CD1c-positive myeloid dendritic cell (primary cell): ENCODE measurements around the gene GPHA2.
"Not testable (repeated sequence)": the region's sequence is repeated elsewhere in the genome, so short reads cannot be mapped to it uniquely, and the experiment has no call there.

Experiments used
- DNase-seq: peaks from one replicate; pipeline ENCODE4 v3.0.0-alpha.2; 2016; ENCODE audit errors: extremely low spot score

The GPHA2 gene, protein sequence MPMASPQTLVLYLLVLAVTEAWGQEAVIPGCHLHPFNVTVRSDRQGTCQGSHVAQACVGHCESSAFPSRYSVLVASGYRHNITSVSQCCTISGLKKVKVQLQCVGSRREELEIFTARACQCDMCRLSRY

DNA sequence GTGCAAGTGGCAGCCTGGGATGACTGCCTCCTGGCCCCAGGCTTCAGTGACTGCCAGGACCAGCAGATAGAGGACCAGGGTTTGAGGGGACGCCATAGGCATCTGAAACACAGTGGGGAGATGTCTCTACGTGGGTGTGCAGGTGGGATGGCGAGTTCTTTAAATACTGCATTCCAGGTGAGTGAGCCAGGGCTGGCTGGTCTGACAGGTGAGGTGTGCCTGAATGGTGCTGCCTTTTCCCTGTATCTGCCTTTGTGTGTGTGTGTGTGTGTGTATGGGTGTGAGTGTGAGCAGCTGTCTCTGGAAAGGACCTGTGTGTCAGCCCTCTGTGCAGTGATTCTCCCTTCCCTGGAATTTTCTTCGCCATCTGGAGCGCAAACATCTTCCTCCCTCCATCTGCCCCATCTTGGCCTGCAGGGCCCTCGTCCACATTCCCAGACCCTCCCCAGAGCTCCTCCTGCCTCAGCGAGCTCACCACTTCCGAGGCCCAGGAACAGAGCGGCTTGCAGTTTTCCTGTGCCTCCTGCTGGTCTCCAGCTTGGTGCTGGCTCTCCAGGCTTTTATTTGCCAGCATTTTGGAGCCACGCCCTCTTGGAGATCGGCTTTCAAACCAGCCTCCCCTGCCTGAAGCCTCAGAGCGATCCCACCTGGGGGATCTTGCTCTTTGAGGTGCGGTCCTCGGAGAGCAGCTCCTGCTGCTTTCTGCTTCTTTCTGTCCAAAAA is at the start of gene GPHA2:
Gene GPHA2 (minus strand): TSS at position 535 of the 723 bp plus-strand sequence. CDS start 433 bp downstream, at position 102.
- DNase-seq = no peak

DNA sequence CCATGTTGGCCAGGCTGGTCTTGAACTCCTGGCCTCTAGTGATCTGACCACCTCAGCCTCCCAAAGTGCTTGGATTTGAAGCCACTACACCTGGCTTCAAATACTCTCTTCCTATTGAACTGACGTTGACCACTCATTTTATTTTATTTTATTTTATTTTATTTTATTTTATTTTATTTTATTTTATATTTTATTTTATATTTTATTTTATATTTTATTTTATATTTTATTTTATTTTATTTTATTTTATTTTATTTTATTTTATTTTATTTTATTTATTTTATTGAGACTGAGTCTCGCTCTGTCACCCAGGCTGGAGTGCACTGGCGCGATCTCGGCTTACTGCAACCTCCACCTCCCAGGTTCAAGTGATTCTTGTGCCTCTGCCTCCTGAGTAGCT is 47.6 kb upstream of the GPHA2 start:
- not testable (repeated sequence) for DNase-seq

DNA sequence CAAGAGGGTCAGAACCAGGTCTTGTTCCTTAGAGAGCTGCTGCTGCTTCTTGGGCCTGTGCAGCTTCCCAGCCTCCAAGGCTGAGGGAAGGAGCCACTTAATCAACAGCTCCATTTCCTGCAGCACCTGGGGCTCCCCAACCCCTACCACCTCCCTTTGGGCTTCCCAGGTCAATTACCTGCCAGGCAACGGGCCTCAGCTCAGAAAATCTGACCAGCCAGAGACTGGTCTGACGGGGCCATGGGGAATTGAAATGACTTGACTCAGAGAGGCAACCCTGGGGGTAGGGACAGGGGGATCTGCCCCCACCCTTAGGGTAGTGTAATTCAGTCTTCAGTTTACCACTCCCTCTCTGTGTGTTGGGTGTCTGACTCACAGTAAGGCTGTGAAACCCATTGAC is 41.0 kb upstream of the GPHA2 start:
- DNase-seq = no peak

DNA sequence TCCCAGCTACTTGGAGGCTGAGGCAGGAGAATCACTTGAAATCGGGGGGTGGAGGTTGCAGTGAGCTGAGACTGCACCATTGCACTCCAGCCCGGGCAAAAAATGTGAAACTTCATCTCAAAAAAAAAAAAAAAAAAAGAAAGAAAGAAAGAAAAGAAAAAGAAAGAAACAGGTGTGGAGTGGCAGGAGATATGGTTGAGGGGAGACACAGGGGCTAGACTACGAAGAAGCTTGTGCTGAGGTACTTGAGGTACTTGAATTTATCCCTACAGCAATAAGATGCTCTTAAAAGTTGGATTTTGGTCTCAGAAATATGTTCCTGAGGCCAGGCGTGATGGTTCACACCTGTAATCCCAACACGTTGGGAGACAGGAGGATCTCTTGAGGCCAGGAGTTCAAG is 38.4 kb upstream of the GPHA2 start:
- no peak for DNase-seq

DNA sequence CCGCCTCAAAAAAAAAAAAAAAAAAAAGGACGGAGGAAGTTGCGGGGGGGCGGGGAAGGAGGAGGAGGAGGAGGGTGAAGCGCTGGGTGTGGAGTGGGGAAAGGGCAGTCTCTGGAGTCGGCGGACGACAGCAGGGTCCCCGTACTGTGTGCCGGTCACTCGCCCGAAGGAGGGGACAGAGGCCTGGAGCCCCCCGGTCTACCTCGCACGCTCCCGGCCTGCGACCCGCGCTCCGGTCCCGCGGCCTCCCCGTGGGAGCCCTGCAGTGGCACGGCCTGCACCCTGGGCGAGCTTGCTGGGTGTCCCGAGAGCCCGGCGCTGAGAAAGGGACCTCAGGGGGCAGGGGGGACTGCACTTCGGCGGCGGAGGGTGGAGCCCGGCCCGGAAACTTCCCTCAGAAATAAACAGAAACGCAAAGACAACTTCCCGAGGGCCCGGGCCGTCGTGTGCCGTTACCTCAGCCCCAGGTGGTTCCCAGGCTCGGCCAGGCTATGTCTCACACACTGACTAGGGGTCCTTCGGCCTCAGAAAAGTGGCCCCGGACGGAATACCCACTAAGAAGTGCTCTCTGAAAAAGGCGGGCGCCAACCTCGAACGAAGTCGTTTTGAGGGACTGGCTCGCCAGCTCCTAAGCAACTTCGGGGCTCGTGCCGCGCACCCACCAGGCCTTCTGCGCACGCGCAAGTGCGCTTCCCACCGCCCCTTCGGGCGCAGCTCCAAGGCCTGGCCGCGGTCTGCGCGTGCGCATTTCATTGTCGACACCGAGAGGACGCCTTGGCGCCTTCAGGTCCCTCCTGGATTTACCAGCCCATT is 35.9 kb upstream of the GPHA2 start, which contains the start of gene MAJIN:
Gene MAJIN (minus strand): TSS at position 688 of the 813 bp plus-strand sequence. CDS start 12,703 bp downstream, outside the sequence.
- peak; percentile 93 for DNase-seq

DNA sequence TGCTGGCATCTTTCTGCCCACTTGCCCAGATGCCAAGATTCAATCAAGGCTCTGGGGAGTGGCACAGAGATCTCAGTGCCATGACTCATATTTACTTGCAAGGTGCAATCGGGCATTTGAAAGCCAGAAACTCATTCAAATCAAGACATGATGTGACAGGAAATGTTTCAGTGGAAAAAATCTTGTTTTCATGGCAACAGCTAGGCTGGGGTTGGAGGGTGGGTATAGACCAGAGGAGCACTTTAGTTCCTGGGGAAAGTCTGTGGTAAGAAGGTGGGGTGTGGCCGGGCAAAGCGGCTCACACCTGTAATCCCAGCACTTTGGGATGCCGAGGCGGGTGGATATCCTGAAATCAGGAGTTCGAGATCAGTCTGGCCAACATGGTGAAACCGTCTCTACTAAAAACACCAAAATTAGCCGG is 35.0 kb upstream of the GPHA2 start:
- DNase-seq = no peak

DNA sequence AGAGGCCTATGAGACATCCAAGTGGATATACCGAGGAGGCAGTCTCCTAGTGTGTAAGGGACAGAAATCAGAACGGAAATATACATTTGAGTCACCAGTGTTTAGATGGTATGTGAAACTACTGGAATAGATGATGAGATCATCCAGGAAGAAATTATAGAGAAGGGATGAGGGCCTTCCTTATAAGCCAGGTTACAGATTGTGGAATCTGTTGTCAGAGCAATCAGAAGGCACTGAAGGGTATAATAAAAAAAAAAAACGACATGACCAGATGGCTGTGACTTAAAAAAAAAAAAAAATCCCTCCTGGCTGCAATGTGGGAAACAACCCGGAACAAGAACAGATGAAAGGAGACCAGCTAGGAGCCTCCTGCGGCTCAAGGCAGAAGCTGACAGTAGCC is 33.5 kb upstream of the GPHA2 start:
- no peak for DNase-seq

DNA sequence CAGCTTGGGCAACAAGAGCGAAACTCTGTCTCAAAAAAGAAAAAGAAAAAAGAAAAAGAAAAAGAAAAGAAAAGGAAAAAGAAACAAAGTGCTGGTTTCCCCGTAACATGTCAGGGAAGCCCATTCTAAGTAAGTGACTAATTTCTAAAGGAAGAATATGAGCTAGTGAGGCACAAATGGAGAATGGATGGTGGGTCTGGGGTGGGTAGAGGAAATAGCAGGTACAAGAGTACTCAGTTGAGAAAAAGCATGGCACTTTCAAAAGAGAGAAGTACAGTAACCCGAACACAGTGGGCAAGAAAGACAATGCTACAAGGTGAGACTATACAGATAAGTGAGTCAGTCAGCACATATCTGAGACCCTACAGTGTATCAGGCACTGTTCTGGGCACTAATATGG is 31.7 kb upstream of the GPHA2 start:
- DNase-seq = no peak

DNA sequence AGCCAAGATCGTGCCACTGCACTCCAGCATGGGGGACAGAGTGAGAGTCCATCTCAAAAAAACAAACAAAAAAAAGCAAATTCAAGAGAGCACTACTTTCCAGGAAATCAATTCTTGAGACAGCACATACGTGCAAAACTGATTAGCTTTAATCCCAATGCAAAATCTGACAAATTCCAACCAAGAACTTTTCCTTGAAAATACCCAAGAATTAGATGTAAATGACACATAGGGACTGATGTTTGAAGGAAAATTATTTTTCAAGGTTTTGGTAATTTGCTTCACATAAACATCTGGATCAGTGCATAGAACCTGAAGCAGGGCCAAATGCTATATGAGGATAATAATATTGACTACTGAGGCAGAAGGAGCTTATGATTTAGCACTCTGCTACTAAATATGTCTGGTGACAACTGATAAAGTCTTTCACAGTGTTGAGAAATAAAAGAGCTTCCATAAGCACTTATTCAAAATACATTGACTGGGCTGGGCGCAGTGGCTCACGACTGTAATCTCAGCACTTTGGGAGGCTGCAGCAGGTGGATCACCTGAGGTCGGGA is 27.5 kb upstream of the GPHA2 start:
- no peak for DNase-seq

DNA sequence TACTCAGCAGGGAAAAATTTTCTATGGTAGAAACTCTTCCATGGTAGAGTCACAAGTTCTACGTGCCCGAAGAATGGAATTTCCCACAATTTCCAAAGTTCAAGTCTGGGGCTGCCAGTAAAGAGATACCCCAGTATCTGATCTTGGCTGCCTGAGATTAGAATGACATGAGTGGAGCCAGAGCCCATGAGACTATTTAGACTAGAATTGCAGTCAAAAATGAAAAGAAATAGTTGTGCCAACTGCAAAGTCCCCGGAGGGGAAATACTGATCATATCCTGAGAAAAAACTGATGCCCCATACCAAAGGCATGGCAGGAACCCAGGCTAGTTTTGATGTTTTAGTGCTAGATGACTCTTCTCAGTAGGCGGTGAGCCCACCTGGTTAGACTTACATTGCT is 25.0 kb upstream of the GPHA2 start:
- DNase-seq = no peak

DNA sequence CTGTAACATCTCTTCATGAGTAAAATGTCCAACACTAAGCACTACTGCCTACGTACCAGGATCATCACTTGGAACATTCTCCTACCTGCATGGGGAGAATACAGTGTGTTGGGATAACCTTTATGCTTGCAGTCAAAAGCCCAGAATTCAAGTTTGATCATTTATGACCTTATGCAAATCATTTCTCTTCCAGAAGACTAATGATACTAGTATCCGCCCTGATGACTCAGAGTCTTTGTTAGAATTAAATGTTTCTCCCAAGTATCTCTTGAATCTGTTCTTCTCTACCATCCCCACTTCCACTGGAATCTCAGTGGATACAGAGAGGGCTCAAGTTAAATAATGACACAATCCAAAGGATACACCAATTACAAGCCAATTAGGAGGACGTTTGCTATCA is 23.8 kb upstream of the GPHA2 start:
- DNase-seq = no peak

DNA sequence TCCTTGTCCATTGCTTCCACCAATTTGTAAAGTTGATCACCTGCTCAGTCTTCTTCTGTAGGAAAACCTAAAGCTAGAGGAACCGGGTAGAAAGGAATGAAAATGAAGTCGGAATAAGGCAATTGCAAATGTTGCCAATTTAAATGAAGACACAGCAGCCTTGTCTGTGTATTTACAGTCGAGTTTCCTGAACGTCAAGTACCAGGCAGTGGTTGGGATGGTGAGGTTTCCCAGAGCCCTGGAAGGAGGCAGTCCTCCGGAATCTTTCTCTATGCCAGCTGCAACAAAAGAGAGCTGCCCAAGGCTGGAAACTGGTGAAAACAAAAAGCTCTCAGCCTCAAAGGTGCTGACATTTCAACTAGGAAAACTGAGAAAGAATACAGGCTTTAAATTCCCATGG is 18.5 kb upstream of the GPHA2 start:
- no peak for DNase-seq

DNA sequence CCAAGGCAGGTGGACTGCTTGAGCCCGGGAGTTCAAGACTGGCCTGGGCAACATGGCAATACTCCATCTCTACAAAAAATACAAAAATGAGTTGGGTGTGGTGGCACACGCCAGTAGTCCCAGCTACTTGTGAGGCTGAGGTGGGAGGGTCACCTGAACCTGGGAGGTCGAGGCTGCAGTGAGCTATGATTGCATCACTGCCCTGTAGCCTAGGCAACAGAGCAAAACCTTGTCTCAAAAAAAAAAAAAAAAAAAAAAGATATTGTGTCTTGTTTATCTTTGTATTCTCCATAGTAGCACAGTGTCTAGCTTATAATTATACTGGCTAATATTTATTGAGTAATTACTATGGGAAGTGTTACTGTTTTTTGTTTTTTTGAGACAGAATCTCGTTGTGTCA is 15.8 kb upstream of the GPHA2 start:
- no peak for DNase-seq

DNA sequence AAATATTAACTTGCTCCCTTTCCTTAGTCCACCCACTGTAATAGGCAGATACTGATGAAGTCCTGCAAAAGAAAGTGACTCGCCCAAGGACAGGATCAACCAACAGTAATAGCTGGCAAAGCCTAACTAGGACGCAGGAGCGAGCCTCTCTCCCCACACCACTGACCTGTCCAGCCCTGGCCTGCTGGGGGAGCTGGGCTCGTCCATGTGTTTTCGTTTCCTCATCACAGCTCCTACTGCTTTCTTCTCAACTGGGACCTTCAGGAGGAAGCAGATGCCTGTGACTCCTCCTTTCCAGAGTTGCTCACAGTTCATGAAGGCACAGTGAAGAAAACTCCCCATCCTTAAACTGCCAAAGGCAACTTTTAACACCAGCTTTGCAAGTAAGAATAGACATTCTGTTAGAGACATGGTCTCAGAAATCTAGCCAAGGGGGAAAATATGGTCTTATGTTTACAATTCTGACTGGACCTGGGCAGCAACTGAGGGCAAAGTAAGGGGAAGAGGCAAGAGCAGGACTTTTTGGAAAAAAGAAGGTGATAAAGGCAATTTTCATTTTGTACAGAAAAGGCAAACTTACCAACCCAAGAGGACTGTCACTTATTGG is 11.6 kb upstream of the GPHA2 start:
- peak; percentile 35 for DNase-seq

DNA sequence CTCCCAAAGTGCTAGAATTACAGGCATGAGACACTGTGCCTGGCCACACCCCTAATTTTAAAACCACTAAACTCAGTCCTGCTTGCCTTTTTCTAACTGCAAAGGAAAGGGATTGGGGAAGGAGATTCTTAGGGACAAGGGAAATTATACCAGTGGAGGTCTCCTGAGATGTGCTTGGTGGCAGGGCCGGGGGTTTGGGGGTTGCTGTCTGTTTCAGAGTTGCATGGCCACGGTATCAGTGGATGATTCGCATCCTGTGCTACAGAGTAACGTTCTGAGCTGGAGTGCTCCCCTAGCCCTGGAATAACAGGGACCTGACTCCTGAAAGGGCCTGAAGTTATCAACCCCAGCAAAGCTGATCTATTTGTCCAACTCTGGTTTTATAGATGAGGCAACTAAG is 846 bp upstream of the GPHA2 start:
- DNase-seq = no peak

DNA sequence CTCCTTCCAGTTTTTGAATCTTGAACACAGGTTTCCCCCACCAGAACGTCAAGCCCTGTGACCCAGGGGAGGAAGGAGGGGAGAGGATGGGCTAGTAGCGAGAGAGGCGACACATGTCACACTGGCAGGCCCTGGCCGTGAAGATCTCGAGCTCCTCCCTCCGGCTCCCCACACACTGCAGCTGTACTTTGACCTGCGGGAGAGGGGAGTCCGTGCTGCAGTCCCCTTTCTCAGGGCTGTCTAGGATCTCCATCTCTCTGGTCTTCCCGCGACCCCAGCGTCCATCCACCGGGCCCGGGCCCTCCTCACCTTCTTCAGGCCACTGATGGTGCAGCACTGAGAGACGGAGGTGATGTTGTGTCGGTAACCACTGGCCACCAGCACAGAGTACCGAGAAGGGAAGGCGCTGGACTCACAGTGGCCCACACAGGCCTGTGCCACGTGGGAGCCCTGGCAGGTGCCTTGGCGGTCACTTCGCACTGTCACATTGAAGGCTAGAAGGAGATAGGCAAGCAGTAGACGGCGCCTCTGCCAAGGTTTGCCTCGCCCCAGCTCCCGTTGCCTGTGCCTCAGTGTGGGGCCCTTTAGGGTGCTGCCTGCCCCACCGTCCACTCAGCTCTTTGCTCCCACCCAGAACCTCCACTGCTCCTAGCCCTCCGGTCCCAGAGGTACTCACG is 873 bp downstream of the GPHA2 start:
- DNase-seq = no peak

DNA sequence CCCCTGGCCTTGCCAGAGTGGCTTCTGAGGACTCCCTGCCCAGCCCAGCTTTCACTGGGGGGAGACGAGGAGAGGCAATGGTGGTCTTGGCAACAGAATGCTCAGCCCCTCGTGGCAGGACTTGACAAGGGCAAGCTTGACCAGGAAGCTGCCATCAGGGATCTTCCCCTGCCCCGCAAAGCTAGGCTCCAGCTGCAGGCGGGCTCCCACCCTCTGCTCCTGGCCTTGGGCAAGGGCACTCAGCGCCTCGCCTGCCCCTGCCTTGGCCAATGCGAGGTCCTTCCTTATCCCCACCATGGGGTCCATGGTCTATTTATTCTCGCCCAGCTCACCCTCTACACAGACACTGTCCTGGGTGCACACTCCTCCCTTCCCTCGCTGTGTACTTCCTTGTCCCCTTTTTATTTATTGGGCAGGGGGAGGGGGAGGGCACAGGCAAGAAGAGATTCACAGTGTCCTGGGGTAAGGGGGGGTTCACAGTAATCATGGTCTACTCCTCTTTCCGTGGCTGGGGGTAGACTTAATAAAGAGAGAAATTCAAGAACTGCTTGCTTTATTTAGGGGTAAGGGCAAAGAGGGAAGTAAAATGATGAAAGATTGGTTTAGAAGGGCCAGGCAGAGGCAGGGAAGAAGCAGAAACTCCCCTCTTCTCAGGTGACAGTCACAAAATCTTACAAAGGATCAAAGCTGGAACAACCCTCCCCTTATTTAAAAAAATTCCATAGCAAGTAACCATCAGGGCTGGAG is 1.6 kb downstream of the GPHA2 start:
- DNase-seq = no peak

DNA sequence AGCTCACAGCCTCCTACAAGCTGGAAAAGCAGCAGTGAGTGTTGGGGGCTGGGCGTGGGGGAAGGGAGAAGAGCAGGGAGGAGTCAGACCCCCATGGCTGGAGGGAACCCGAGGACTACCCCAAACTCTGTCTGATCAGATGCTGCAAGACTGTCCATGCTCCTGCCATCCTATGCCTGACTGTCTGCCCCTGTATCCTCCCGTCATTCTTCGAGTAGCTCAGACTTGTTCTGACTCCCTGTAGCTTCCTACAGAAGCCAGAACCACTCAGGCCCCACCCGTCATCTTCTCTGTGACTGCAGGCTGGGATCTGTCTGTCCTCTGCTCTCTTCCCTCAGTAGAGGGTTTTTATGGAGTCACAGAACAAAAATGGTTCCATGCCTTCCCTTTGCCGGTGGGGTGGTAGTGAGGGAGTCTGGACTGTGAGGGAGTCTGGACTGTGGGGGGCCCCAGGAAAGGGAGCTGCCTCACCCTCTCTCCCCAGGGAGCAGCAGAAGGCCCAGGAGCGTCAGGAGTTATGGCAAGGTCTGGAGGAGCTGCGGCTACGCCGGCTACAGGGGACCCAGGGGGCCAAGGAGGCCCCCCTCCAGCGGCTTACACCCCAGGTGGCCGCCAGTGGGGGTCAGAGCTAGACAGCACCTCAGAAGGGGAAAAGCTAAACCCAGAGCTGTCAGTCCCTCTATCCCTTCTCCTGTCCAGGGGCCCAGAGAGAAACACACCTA is 2.3 kb downstream of the GPHA2 start:
- no peak for DNase-seq

DNA sequence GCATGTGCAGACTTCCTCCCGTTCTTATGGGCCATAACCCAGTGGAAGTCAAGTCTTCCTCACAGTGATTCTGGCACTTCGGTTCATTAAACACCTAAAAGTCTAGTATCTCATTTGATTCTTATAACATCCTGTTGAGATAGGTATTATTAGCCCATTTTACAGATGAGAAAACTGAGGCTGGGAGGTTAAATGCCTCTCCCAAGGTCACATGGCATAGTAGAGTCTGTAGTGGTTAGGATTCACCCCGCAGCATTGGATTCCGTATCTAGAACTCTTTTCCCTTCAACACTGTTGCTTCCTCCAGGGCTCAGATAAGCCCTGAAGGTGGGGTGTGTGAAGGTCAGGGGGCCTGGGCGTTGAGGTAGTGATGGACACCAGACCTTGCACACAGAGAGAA is 3.4 kb downstream of the GPHA2 start:
- no peak for DNase-seq

DNA sequence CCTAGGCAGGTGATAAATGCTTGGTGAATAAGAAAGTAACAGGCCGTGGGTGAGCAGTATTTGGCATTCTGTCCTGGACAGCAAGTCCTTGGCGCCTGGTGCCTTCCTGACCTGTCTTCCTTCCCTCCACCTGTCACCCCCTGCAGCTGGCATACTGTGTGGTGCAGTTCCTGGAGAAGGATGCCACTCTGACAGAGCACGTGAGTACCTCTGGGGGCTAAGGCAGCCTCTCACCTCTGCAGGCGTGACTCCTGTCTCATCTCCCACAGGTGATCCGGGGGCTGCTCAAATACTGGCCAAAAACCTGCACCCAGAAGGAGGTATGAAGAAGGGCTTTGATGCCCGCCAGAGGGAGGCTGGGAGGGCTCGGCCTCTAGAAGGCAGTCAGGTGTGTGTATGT is 4.4 kb downstream of the GPHA2 start:
- no peak for DNase-seq
